Upper lobe of right lung (tissue), 1 donor: ENCODE measurements around the gene SGCA. TPM values are rescaled to one million over a fixed set of nuclear protein-coding genes. Genes with fewer than 3 reads are reported as not detected.

Experiments used
- ATAC-seq: fragments of 200-7000 bp; cut with Tn5 transposase; one replicate; pipeline ENCODE4 v1.9.1; 2020; ENCODE audit warnings: mild to moderate bottlenecking, moderate library complexity
- DNase-seq: peaks from one replicate; pipeline ENCODE4 v3.0.0-alpha.2; 2020
- H3K27ac ChIP-seq: fragments of 200-600 bp; one replicate; pipeline ENCODE4 v1.8.0; 2022
- H3K27me3 ChIP-seq: fragments of 200-600 bp; one replicate; pipeline ENCODE4 v1.8.0; 2022; ENCODE audit warnings: mild to moderate bottlenecking
- H3K36me3 ChIP-seq: fragments of 200-600 bp; one replicate; pipeline ENCODE4 v1.8.0; 2022
- H3K4me1 ChIP-seq: fragments of 200-600 bp; one replicate; pipeline ENCODE4 v1.8.0; 2022
- H3K4me3 ChIP-seq: fragments of 200-600 bp; one replicate; pipeline ENCODE4 v1.8.0; 2022; ENCODE audit warnings: mild to moderate bottlenecking
- H3K9me3 ChIP-seq: fragments of 200-600 bp; one replicate; pipeline ENCODE4 v1.8.0; 2022
- intact Hi-C: fragments of 100-400 bp; cut with DNase I; formaldehyde crosslinking; loops from one replicate; pipeline ENCODE4 v1.11.0; 2022
- total RNA-seq: library from RNA; stranded (reverse); fragmentation: NEBNext Ultra II Directional; extraction: Animal tissue kit (Norgen Biotek cat#: 25700); gene quantifications from one replicate; pipeline ENCODE4 v1.2.1, GENCODE V29; 2021
- TF ChIP-seq, protein P1 (sequence below): fragments of 200-600 bp; IDR thresholded peaks from one replicate; pipeline ENCODE4 v1.8.0; 2022; ENCODE audit warnings: antibody characterized with exemption
- donor health status: DM: no; HTN: yes; CAD: no; lungs with severe emphysema.

Gene SGCA
- total RNA-seq, 1 donor from 2014 or later = 27.8 TPM

DNA sequence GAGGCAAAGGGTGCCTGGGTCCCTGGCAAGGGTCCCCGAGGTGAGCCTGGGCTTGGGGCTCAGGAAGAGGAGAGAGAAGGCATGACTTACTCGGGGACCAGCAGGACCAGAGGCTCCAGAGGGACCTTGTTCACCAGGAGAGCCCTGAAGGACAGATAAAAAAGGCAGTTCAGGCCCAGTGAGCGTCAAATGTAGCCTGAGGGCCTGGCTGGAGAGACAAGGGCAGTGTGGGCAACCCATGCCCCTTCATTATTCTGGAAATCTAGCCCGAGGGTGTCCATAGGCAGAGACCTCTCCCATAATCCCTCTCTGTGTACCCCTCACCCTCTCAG is 21.6 kb downstream of the SGCA start:
- intact Hi-C loops = no loop called here
- H3K4me1 ChIP-seq = peaks cover 6% of the 10 kb centered on the region

DNA sequence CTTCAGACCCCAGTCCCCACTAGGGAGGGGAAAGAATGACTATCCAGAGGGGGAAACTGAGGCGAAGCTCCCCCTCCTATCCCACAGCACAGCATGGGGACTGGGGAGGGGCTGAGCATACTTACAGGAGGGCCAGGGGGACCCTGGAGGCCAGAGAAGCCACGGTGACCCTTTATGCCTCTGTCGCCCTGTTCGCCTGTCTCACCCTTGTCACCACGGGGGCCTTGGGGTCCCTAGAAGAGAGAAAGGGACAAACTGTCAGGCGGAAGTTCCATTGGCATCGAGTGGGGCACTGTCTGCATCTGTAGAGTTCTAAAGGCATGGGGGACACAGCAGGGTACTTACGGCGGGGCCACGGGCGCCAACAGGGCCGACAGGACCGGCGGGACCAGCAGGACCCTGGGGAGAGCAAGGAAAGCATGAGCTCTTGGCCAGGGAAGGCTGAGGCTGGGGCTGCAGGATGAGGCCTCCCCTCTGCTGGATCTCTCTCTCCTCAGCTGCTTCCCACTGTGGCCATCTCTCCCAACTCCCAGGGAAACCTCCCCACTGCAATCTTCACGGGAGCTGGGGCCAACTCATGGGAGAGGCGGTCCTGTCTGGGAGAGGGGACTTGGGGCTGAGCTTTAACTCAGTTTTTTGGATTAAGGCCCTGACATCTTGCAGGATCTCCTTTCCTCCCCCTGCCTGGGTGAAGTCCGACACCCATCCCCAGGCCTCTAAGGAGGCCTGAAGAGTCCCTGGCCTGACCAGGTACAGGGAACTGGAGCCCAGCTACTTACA is 22.1 kb downstream of the SGCA start:
- H3K27me3 ChIP-seq = no peaks in the 10 kb centered on the region
- TF ChIP-seq, protein P1, sequence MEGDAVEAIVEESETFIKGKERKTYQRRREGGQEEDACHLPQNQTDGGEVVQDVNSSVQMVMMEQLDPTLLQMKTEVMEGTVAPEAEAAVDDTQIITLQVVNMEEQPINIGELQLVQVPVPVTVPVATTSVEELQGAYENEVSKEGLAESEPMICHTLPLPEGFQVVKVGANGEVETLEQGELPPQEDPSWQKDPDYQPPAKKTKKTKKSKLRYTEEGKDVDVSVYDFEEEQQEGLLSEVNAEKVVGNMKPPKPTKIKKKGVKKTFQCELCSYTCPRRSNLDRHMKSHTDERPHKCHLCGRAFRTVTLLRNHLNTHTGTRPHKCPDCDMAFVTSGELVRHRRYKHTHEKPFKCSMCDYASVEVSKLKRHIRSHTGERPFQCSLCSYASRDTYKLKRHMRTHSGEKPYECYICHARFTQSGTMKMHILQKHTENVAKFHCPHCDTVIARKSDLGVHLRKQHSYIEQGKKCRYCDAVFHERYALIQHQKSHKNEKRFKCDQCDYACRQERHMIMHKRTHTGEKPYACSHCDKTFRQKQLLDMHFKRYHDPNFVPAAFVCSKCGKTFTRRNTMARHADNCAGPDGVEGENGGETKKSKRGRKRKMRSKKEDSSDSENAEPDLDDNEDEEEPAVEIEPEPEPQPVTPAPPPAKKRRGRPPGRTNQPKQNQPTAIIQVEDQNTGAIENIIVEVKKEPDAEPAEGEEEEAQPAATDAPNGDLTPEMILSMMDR = no peak
- peaks cover 53% of the 10 kb centered on the region for H3K36me3 ChIP-seq
- H3K4me1 ChIP-seq = peaks cover 6% of the 10 kb centered on the region
- DNase-seq (no peak), ATAC-seq (no peak)
- intact Hi-C loops = no loop called here
- H3K4me3 ChIP-seq = no peak overlapping the region
- no peak overlapping the region for H3K27ac ChIP-seq
- H3K9me3 ChIP-seq = no peaks in the 10 kb centered on the region

More for the DNA sequence above, 21.6 kb downstream of the SGCA start:
- no peaks in the 10 kb centered on the region for H3K9me3 ChIP-seq
- H3K27ac ChIP-seq = no peak overlapping the region
- H3K4me3 ChIP-seq = no peak overlapping the region
- TF ChIP-seq, protein P1 = no peak
- peaks cover 47% of the 10 kb centered on the region for H3K36me3 ChIP-seq
- DNase-seq (no peak), ATAC-seq (no peak)
- no peaks in the 10 kb centered on the region for H3K27me3 ChIP-seq

DNA sequence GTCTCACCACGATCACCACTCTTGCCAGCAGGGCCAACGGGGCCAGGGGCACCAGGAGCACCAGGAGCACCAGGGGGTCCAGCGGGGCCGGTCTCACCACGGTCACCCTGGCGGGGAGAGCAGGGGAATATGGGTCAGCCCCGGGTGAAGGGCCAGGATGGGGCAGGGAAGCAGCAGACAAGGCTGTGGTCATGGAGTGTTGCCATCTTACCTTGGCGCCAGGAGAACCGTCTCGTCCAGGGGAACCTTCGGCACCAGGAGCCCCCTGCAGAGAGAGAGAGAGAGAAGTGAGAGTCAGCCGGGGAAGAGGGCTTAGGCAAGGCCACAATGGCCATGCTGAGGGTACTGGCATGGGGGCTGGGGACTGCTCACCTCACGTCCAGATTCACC is 22.7 kb downstream of the SGCA start:
- no peak for ATAC-seq
- no peak overlapping the region for H3K4me3 ChIP-seq
- TF ChIP-seq, protein P1 = no peak
- DNase-seq = no peak
- intact Hi-C loops = no loop called here
- H3K27me3 ChIP-seq = no peaks in the 10 kb centered on the region
- H3K27ac ChIP-seq = no peak overlapping the region
- peaks cover 57% of the 10 kb centered on the region for H3K36me3 ChIP-seq
- peaks cover 6% of the 10 kb centered on the region for H3K4me1 ChIP-seq
- no peaks in the 10 kb centered on the region for H3K9me3 ChIP-seq

DNA sequence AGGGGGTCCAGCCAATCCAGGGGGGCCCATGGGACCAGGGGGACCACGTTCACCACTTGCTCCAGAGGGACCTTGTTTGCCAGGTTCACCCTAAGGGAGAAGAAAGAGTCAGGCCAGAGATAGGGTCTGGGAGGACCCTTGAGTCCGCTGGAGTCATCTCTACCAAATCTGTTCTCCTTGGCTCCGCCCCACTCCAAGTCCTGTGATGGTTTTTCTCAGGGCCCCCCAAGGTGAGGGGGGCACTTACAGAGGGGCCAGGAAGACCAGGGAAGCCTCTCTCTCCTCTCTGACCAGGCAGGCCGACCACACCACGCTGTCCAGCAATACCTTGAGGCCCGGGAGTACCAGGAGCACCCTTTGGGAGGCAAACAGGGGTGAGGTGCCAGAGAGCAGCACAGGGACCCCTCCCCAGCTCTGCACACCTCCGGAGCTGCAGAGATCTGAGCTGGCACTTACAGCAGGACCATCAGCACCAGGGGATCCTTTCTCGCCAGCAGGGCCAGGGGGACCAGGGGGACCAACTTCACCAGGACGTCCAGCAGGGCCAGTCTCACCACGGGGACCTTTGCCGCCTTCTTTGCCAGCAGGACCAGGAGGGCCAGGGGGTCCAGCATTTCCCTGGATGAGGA is 23.2 kb downstream of the SGCA start:
- TF ChIP-seq, protein P1 = no peak
- DNase-seq (no peak), ATAC-seq (no peak)
- peaks cover 62% of the 10 kb centered on the region for H3K36me3 ChIP-seq
- peaks cover 6% of the 10 kb centered on the region for H3K4me1 ChIP-seq
- H3K4me3 ChIP-seq = no peak overlapping the region
- H3K27me3 ChIP-seq = no peaks in the 10 kb centered on the region
- H3K9me3 ChIP-seq = no peaks in the 10 kb centered on the region
- intact Hi-C loops = no loop called here
- H3K27ac ChIP-seq = no peak overlapping the region

DNA sequence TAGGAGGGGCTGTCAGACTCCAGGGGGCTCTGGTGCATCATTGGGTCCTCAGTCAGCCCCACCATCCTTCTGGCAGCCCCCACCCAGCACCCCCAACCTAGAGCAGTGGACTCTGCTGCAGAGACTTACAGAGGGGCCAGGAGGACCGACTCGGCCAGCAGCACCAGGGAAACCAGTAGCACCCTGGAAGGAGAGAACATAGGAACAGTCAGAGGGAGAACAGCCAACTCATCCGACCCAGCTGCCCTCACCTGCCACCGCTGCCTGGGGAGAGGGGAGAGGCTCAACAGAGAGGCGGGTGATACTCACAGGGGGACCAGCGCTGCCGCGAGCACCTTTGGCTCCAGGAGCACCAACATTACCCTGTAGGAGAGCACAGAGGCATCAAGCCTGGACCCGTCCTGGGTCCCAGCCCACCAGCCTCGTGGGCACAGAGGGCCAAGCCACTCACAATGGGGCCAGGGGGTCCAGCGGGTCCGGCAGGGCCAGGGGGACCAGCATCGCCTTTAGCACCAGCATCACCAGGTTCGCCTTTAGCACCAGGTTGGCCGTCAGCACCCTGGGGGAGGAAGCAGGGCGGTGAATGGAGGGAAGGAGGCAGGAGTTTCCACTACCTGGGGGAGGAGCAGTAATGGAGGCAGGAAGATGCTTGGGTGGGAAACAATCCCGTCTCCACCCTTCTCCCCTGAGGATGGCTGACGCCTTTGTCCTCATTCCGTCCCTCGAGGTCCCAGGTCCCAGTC is 23.9 kb downstream of the SGCA start:
- H3K27ac ChIP-seq = no peak overlapping the region
- no peaks in the 10 kb centered on the region for H3K27me3 ChIP-seq
- intact Hi-C loops = no loop called here
- H3K4me3 ChIP-seq = no peak overlapping the region
- no peaks in the 10 kb centered on the region for H3K9me3 ChIP-seq
- TF ChIP-seq, protein P1 = no peak
- H3K36me3 ChIP-seq = peaks cover 68% of the 10 kb centered on the region
- ATAC-seq = no peak
- peaks cover 2% of the 10 kb centered on the region for H3K4me1 ChIP-seq
- DNase-seq = no peak
